ENCODE measurements around the gene TSNAXIP1.

- TF ChIP-seq EZH2phosphoT487 (IDR thresholded peaks at IDR 0.05; ENCODE audit: low read length) (no peak), EZH2 (optimal IDR thresholded peaks at IDR 0.05; ENCODE audit: low read depth, low read length) (no peak)
- TF ChIP-seq, protein P1, sequence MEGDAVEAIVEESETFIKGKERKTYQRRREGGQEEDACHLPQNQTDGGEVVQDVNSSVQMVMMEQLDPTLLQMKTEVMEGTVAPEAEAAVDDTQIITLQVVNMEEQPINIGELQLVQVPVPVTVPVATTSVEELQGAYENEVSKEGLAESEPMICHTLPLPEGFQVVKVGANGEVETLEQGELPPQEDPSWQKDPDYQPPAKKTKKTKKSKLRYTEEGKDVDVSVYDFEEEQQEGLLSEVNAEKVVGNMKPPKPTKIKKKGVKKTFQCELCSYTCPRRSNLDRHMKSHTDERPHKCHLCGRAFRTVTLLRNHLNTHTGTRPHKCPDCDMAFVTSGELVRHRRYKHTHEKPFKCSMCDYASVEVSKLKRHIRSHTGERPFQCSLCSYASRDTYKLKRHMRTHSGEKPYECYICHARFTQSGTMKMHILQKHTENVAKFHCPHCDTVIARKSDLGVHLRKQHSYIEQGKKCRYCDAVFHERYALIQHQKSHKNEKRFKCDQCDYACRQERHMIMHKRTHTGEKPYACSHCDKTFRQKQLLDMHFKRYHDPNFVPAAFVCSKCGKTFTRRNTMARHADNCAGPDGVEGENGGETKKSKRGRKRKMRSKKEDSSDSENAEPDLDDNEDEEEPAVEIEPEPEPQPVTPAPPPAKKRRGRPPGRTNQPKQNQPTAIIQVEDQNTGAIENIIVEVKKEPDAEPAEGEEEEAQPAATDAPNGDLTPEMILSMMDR (IDR thresholded peaks at IDR 0.05; ENCODE audit: low read length), result no peak
Observed at GRCh38 chr16:67858500-67858899, 51.8 kb downstream of the TSNAXIP1 start.
